Thyroid gland (tissue), 4 donors: ENCODE results near the gene LLGL1. TPM values are rescaled to one million over a fixed set of nuclear protein-coding genes. Genes with fewer than 3 reads are reported as not detected.

Experiments used
- DNase-seq, 2 donors: peaks; one replicate each; pipeline ENCODE4 v3.0.0-alpha.2; 2019
- H3K27ac ChIP-seq, 3 donors: fragments of 200-600 bp; sonication (generic); 1 replicate in 2 of 3; 2 replicates in 1 of 3; pipeline ENCODE4 v1.5.1; 2016 to 2019; ENCODE audit warnings: mild to moderate bottlenecking in 1 of 3, moderate library complexity in 1 of 3
- H3K27me3 ChIP-seq: fragments of 200-600 bp; sonication (generic); one replicate; pipeline ENCODE4 v1.5.1; 2019
- H3K36me3 ChIP-seq, 2 donors: fragments of 200-600 bp; sonication (generic); one replicate each; pipeline ENCODE4 v1.5.1; 2016 to 2019
- H3K4me1 ChIP-seq, 2 donors: fragments of 200-600 bp; sonication (generic); one replicate each; pipeline ENCODE4 v1.5.1; 2017 to 2019
- H3K4me3 ChIP-seq, 3 donors: fragments of 200-600 bp; sonication (generic); replicated peaks in 1 of 3; 1 replicate in 2 of 3; 2 replicates in 1 of 3; pipeline ENCODE4 v1.5.1; 2016; ENCODE audit warnings: mild to moderate bottlenecking in 1 of 3
- H3K9me3 ChIP-seq: fragments of 200-600 bp; sonication (generic); one replicate; pipeline ENCODE4 v1.5.1; 2017
- CTCF ChIP-seq, 6 experiments: fragments of 200-600 bp in 3 of 6; fragments of 450-650 bp in 3 of 6; sonication (generic) in 3 of 6; IDR thresholded peaks; one replicate each; pipeline ENCODE4 v1.5.1; 2016 to 2019; ENCODE audit warnings: antibody characterized with exemption in 6 of 6, mild to moderate bottlenecking in 2 of 6, inconsistent platforms in 1 of 6, moderate library complexity in 1 of 6
- POLR2A ChIP-seq, 2 donors: fragments of 450-650 bp; IDR thresholded peaks; one replicate each; pipeline ENCODE4 v1.6.1; 2017; ENCODE audit warnings: antibody characterized with exemption in 2 of 2, mild to moderate bottlenecking in 2 of 2, moderate library complexity in 1 of 2
- WGBS, 2 donors: methylation state at CpG; one replicate each; pipeline ENCODE4 v1.1.5; 2017; 5-methylcytosine and 5-hydroxymethylcytosine counted together
- intact Hi-C: fragments of 100-400 bp; cut with DNase I; formaldehyde crosslinking; loops from one replicate; pipeline ENCODE4 v1.15.1; 2023
- total RNA-seq, 4 donors: library from RNA; depleted of rRNA; stranded (reverse); fragments of >200 nt; gene quantifications; one replicate each; pipeline ENCODE4 v1.2.3, GENCODE V29; 2016

LLGL1 gene
- total RNA-seq, 4 donors from 2014 or later: 14.5 to 19.4 (median 17.5) TPM

GRCh38 chr17:18218756-18219415 lies 6.5 kb upstream of the LLGL1 start:
- Histone ChIP-seq H3K4me1 (peaks cover 0 to 9% of the 10 kb centered on the region in 2 donors), H3K4me3 (no peak overlapping the region), H3K27ac (no peak overlapping the region), H3K27me3 (no peaks in the 10 kb centered on the region), H3K36me3 (no peaks in the 10 kb centered on the region), H3K9me3 (no peaks in the 10 kb centered on the region)
- WGBS, 2 donors: 41% methylated on average over 4 of the region's 4 CpGs
- DNase-seq: peak; percentile 22 to 44
- intact Hi-C loops: loop anchor here (10.0 kb wide), 1 partner anchor 74 kb away; no protein-coding TSS in a partner anchor
- TF ChIP-seq CTCF (IDR thresholded peaks at IDR 0.05) (no peak), POLR2A (IDR thresholded peaks at IDR 0.05) (no peak)

GRCh38 chr17:18224053-18224386 lies 1.4 kb upstream of the LLGL1 start:
- no peaks in the 10 kb centered on the region for H3K27me3 ChIP-seq
- H3K36me3 ChIP-seq: no peaks in the 10 kb centered on the region
- TF ChIP-seq CTCF (IDR thresholded peaks at IDR 0.05) (no peak), POLR2A (IDR thresholded peaks at IDR 0.05) (no peak)
- H3K27ac ChIP-seq: peak overlapping the region in 1 of 3 donors; percentile 49
- H3K9me3 ChIP-seq: no peaks in the 10 kb centered on the region
- WGBS, 2 donors: 78 to 93% methylated on average over 3 to 4 of the region's 4 CpGs
- DNase-seq: no peak
- no peak overlapping the region for H3K4me3 ChIP-seq
- intact Hi-C loops: no loop called here
- peaks cover 12% of the 10 kb centered on the region in 2 donors for H3K4me1 ChIP-seq

- intact Hi-C loops: no loop called here
- DNase-seq: peak in 1 of 2 donors; percentile 14
- no peaks in the 10 kb centered on the region for H3K9me3 ChIP-seq
- H3K27me3 ChIP-seq: no peaks in the 10 kb centered on the region
- H3K36me3 ChIP-seq: no peaks in the 10 kb centered on the region
- 37 to 52% methylated on average over 17 to 23 of the region's 23 CpGs for WGBS, 2 donors
- peak in 1 of 2 donors; percentile 7 for TF ChIP-seq POLR2A (IDR thresholded peaks at IDR 0.05)
- TF ChIP-seq CTCF (IDR thresholded peaks at IDR 0.05): no peak
- peak overlapping the region in 1 of 3 donors; percentile 10 for H3K4me3 ChIP-seq
- peaks cover 8 to 12% of the 10 kb centered on the region in 2 donors for H3K4me1 ChIP-seq
- peak overlapping the region in 2 of 3 donors; percentile 49 to 50 for H3K27ac ChIP-seq
These were observed 881 bp upstream of the LLGL1 start for GRCh38 chr17:18224387-18225120.

- WGBS, 2 donors: 1% methylated on average over 6 to 14 of the region's 57 CpGs
- Histone ChIP-seq H3K27ac (no peak overlapping the region), H3K9me3 (no peaks in the 10 kb centered on the region), H3K27me3 (no peaks in the 10 kb centered on the region), H3K4me3 (peak overlapping the region; percentile 11 to 53 (median 47)), H3K4me1 (peaks cover 8 to 12% of the 10 kb centered on the region in 2 donors), H3K36me3 (no peaks in the 10 kb centered on the region)
- intact Hi-C loops: no loop called here
- peak in 1 of 2 donors; percentile 8 for DNase-seq
- TF ChIP-seq POLR2A (IDR thresholded peaks at IDR 0.05): no peak
- TF ChIP-seq CTCF (IDR thresholded peaks at IDR 0.05): no peak
These were observed 328 bp downstream of the LLGL1 start for GRCh38 chr17:18225642-18226283.
